MCF 10A (cell line): ENCODE results near the gene FBXL15. TPM values are rescaled to one million over a fixed set of nuclear protein-coding genes. Genes with fewer than 3 reads are reported as not detected.

Experiments used
- BruUV-seq: library from RNA; stranded (reverse); fragments of 400-500 nt; replicated peaks from 2 replicates; lab custom pipeline; 2021; lab: Mats Ljungman, UMichigan
- CTCF ChIA-PET: fragments of 300-600 bp; sonication (Branson Sonifier 250); formaldehyde crosslinking; extraction: SDS; loops from one replicate; lab custom pipeline; 2021; ENCODE audit warnings: antibody characterized with exemption, inconsistent platforms; lab: Yijun Ruan, JAX
- POLR2A ChIA-PET: fragments of 300-600, 350-650 bp; sonication (Branson Sonifier 250); formaldehyde crosslinking; extraction: SDS; loops from one replicate; lab custom pipeline; 2020; ENCODE audit warnings: antibody characterized with exemption, inconsistent platforms; lab: Yijun Ruan, JAX
- DNase-seq: peaks from one replicate; pipeline ENCODE4 v3.0.0-alpha.2; 2018; ENCODE audit not compliant: unreplicated experiment
- H3K27ac Mint-ChIP-seq: one replicate; pipeline ENCODE4 v1.8.0; 2022; ENCODE audit warnings: mild to moderate bottlenecking, low read depth, mixed read lengths; ENCODE audit not compliant: unreplicated experiment
- H3K27me3 Mint-ChIP-seq: one replicate; pipeline ENCODE4 v1.8.0; 2022; ENCODE audit warnings: mixed read lengths; ENCODE audit not compliant: insufficient read depth, unreplicated experiment
- H3K36me3 Mint-ChIP-seq: one replicate; pipeline ENCODE4 v1.8.0; 2022; ENCODE audit warnings: mild to moderate bottlenecking, moderate library complexity, mixed read lengths; ENCODE audit not compliant: insufficient read depth, unreplicated experiment
- H3K4me1 Mint-ChIP-seq: one replicate; pipeline ENCODE4 v1.8.0; 2022; ENCODE audit warnings: mixed read lengths; ENCODE audit not compliant: insufficient read depth, unreplicated experiment
- H3K4me3 Mint-ChIP-seq: one replicate; pipeline ENCODE4 v1.8.0; 2022; ENCODE audit warnings: mild to moderate bottlenecking, moderate library complexity, mixed read lengths; ENCODE audit not compliant: unreplicated experiment
- H3K9me3 Mint-ChIP-seq: one replicate; pipeline ENCODE4 v1.8.0; 2022; ENCODE audit warnings: mixed read lengths; ENCODE audit not compliant: unreplicated experiment
- CTCF ChIP-seq: fragments of 200-600 bp; IDR thresholded peaks from one replicate; pipeline ENCODE4 v1.8.0; 2022; ENCODE audit warnings: antibody characterized with exemption, mild to moderate bottlenecking; ENCODE audit not compliant: unreplicated experiment
- intact Hi-C: fragments of 100-400 bp; cut with micrococcal nuclease; formaldehyde crosslinking; loops from 2 replicates; pipeline ENCODE4 v1.14.1; 2022
- total RNA-seq: library from RNA; stranded (reverse); gene quantifications from 2 replicates; pipeline ENCODE4 v1.2.3, GENCODE V29; 2022

FBXL15 gene
- total RNA-seq, 1 experiment from 2014 or later: 11.3 TPM

GRCh38 chr10:102438374-102438773 is 17.7 kb downstream of the FBXL15 start:
- Mint-ChIP-seq H3K36me3 (no peaks in the 10 kb centered on the region), H3K4me1 (peaks cover 15% of the 10 kb centered on the region), H3K4me3 (no peak overlapping the region), H3K9me3 (no peaks in the 10 kb centered on the region), H3K27me3 (no peaks in the 10 kb centered on the region), H3K27ac (no peak overlapping the region)
- no TSS peak for BruUV-seq
- POLR2A ChIA-PET: no interaction called here
- TF ChIP-seq CTCF: no peak
- CTCF ChIA-PET: no interaction called here
- DNase-seq: no peak
- intact Hi-C loops: no loop called here

- Mint-ChIP-seq H3K4me1 (no peaks in the 10 kb centered on the region), H3K9me3 (no peaks in the 10 kb centered on the region), H3K4me3 (no peak overlapping the region), H3K27me3 (no peaks in the 10 kb centered on the region), H3K36me3 (no peaks in the 10 kb centered on the region), H3K27ac (no peak overlapping the region)
- no peak for TF ChIP-seq CTCF
- POLR2A ChIA-PET: no interaction called here
- intact Hi-C loops: no loop called here
- no TSS peak for BruUV-seq
- DNase-seq: no peak
- CTCF ChIA-PET: interaction anchor here (0.6 to 1.2 kb wide), 2 partner anchors 23 to 604 kb away, joined by 3 to 4 read pairs; no protein-coding TSS in a partner anchor
Measured at GRCh38 chr10:102444851-102445250, 24.2 kb downstream of the FBXL15 start.

GRCh38 chr10:102449321-102450123 is 28.9 kb downstream of the FBXL15 start:
- ChIA-PET POLR2A (interaction anchor here (0.8 to 6.3 kb wide), 14 partner anchors 9 to 341 kb away, joined by 3 to 85 read pairs (median 7); partner anchors contain the start of genes ACTR1A, CUEDC2, FBXL15 and NFKB2), CTCF (interaction anchor here (0.5 to 1.6 kb wide), 8 partner anchors 16 to 259 kb away, joined by 3 to 7 read pairs (median 4); no protein-coding TSS in a partner anchor)
- no TSS peak for BruUV-seq
- Mint-ChIP-seq H3K9me3 (no peaks in the 10 kb centered on the region), H3K4me3 (peak overlapping the region; percentile 89), H3K27me3 (no peaks in the 10 kb centered on the region), H3K4me1 (peaks cover 7% of the 10 kb centered on the region), H3K27ac (peak overlapping the region; percentile 63), H3K36me3 (peaks cover 23% of the 10 kb centered on the region)
- peak; percentile 89 for DNase-seq
- intact Hi-C loops: no loop called here
- no peak for TF ChIP-seq CTCF

GRCh38 chr10:102450124-102450373 is 29.4 kb downstream of the FBXL15 start:
- Mint-ChIP-seq H3K4me3 (peak overlapping the region; percentile 89), H3K27me3 (no peaks in the 10 kb centered on the region), H3K27ac (peak overlapping the region; percentile 63), H3K36me3 (peaks cover 23% of the 10 kb centered on the region), H3K9me3 (no peaks in the 10 kb centered on the region), H3K4me1 (peaks cover 7% of the 10 kb centered on the region)
- intact Hi-C loops: no loop called here
- DNase-seq: no peak
- ChIA-PET POLR2A (interaction anchor here (0.7 to 6.3 kb wide), 21 partner anchors 9 to 404 kb away, joined by 3 to 85 read pairs (median 5); partner anchors contain the start of genes ACTR1A, ARMH3, BORCS7 and CUEDC2), CTCF (interaction anchor here (0.5 to 1.8 kb wide), 9 partner anchors 11 to 221 kb away, joined by 3 to 9 read pairs (median 4); no protein-coding TSS in a partner anchor)
- TSS peak; percentile 53 for BruUV-seq
- TF ChIP-seq CTCF: no peak
